ENCODE measurements around the gene EI24.

Gene EI24

DNA sequence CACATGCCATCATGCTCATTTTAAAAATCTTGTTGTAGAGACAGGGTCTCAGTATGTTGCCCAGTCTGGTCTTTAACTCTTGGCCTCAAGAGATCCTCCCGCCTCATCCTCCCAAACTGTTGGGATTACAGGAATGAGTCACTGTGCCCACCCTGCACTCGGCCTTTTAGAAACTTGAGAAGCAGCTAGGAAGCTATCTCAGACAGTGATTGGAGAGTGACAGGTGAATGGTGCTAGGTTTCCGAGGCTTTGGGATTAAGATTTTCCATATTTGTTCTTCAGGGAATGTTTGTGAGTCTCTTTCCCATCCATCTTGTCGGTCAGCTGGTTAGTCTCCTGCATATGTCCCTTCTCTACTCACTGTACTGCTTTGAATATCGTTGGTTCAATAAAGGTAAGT, 10.5 kb downstream of the EI24 start:
- DNase-seq = no peak

DNA sequence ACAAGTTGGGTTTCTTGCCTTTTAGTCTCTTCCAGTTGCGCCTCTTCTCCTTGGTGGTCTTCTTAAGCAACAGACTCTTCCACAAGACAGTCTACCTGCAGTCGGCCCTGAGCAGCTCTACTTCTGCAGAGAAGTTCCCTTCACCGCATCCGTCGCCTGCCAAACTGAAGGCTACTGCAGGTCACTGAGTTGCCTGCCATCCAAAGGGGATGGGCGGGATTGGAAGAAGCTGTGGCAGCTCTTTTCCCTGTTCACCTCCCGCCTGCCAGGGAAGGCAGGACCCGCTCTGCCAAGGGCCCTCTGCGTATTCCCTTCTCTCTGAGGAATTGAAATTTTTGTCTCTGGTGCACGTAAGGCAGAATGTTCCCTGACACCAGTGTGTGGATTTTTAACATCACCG, 14.2 kb downstream of the EI24 start:
- no peak for DNase-seq

DNA sequence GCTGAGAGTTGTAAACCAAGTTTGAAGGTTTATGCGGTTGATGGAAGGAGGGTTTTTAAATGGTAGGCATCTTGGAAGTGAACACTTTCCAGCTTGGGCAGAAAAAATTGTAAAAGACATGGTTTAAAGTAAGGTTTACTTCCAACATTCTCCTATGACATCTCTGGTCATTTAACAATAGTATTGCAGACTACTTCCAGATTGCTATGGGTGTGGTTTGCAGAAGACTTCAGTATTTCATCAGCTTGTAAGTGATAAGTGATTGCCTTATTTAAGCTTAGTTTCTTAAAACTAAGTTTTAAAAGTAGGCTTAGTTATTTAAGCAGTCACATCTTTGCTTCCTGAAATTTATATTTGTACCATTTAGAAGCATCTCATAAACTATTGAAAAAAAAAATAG, 16.2 kb downstream of the EI24 start:
- DNase-seq = no peak

DNA sequence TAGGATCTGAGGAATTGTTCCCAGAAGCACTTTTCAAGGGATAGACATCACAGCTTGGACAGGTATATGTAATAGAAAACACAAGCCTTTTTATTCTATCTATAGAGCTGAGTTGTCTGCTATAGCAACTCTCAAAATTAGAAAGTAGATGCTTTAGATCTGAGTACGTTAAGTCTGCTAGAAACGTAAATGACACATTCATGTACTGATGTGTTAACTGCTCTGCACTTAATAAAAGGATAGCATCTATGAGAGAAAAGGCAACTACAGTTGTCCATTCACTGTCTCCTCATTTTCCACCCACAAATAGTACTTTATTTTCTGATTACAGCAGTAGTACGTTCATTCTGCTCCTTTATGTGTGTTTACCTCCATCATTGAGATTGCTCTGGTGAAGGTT, 17.3 kb downstream of the EI24 start:
- no peak for DNase-seq

DNA sequence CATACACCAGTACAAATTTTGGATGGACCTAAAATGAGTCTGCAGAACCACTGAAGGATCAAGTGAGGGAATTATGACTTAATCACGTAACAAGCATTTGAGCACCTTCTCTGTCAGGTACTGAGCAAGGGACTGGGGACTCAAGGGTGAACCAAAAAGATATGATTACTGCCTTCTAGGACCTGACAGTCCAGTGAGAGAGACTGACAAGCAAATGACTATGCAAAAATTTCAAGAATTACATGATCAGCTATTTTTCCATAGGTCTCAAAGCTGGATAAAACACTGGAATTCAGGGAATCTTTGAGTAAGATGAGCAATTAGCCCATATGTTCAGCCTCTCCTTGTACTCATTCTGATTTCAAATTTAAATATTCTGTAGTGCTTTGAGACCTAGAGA, 18.2 kb downstream of the EI24 start:
- DNase-seq = no peak

DNA sequence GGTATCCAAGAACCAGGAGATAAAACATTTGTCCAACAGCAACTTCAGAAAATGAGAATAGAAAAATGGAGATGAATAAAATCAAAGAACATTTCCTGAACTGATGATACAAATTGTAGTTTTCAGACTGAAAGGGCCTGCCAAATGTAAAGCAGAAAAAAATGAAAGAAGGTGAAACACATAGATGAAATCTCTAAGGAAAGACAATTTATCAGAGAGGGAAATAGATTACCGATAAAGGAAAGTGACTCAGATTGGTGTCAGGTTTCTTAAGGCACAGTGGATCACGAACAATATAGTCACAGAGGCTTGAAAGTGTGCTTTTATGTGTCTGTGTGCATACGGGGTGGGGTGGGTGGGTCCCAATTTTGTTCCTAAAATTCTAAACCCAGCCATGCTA, 19.2 kb downstream of the EI24 start:
- DNase-seq = no peak

DNA sequence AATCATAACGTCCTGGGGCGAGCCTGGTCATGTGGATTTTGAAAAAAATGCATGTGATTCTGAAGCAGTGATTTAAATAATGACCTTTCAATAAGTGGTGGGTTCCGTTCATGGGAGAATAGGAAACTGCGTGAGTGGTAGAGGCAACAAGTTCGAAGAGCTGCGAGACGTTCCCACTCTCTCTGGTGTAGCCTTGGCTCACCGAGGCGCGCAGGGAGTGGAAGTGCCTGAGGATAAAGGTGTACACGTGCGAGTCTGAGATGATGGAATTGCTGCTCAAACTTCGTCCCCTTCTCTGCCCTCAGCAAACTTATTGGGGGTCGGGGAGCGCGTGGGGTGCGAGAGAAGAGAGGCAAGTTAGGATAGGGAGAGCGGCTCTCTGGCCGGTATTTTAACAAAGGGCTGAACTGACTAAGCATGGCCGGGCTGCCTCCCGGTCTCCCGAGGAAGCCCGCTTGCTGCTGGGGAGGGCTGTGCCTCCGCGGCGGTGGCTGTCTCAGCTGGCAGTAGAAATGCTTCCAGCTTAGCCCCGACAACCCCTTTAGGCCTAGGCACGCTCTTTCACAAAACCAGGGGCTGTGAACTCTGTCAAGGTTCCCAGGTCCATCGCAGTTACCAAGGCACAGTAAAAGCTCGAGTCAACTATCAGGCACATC, 22.5 kb downstream of the EI24 start:
- DNase-seq = peak; percentile 20

DNA sequence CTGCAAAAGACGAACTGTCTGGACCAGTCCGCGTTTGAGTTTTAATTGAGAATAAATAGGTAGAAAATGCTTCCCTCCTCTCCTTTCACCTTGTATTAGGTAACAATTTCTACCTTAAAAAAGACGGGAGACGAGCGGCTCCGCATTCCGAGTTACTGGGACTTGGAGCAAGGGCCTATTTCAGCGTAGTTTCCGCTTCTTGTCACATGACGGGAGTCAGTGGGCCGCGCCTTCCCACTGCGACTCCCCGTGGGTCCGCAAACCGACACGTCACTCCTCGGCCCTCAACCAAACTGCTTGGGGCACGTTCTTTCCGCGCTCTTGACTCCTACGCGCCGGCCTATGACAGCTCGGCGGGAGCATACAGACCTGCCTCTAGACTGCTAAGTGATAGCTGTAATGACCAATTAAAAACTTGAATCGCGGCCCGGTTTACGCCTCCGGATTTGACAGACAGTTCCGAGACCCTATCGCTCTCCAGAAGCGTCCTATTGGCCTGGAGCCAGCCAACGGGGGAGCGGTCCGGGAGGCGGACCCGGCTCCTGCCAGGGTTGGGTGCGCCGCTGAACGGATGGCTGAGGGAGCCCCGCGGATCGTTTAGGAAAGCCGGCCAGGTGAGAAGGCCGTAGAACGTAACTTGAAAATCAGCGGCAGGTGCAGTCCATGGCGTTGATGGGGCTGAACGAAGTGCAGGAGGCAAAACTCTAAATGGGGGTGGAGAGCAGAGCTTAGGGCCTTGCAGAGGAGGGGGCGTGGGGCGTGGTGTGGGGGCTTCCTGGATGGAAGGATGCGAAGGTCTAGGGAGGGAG, 23.2 kb downstream of the EI24 start, which contains the start of gene STT3A:
Gene STT3A, plus strand, starts transcription at position 548 of the 809 bp plus-strand sequence. CDS start 3,064 bp downstream, outside the sequence.
- DNase-seq = peak; percentile 98

DNA sequence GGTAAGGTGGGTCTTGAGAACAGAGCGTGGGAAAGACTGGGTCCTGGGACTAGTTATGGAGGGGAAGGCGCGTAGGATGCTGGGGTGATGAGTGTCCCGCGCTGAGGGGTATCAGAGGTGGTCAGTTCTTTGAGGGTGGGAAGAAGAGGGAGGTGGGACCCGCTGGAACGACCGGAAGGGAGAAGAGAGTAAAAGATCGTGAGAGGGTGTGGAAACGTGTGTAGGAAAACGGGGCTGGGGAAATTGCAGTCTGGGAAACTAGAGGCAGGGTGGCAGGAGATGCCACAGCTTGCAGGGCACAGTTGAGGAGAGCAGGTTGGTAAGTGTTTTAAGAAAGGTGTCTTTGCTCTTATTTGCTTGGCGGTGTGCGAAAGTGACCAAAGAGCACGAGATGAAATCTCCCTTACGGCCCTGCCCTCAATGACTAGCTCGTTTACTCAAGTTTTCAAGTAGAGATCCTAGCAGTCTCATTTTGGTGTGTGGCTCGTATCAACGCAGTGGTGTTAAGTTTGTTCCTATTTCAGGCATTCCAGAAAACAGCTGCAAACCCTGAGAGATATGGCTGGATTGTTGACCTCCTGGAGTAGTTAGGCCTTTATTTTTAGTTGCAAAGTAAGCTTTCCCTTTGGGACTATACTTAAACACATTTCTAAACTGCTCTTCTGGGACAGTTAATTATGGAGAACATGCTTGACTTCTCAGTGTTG, 24.0 kb downstream of the EI24 start:
- no peak for DNase-seq

DNA sequence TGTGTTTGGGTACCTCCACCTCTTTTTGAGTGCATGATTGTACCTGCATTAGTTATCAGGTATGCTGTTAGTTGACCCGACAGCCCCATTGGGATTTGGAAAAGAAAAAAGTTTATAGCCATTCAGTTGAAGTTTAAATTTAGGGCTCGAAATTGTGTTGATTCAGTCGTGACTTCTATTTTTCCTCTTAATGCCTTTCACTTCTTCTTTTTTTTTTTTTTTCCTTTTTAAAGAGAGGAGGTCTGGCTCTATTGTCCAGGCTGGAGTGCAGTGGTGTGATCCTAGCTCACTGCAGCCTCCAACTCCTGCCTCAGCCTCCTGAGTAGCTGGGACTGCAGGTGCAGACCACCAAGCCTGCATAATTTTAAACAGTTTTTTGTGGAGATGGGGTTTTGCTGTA, 25.7 kb downstream of the EI24 start:
- DNase-seq = no peak

DNA sequence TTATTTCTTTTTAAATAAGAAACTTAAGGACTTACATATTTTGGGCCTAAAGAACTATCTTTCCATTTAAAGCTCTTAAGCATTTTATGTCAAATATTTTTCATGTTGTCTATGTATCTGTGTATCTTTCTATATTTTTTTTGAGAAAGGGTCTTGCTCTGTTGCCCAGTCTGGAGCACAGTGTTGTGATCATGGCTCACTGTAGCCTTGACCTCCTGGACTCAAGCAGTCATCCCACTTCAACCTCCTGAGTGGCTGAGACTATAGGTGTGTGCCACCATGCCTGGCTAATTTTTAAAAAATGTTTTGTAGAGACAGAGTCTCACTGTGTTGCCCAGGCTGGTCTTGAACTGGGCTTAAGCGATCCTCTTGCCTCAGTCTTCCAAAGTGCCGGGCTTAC, 31.4 kb downstream of the EI24 start:
- no peak for DNase-seq

DNA sequence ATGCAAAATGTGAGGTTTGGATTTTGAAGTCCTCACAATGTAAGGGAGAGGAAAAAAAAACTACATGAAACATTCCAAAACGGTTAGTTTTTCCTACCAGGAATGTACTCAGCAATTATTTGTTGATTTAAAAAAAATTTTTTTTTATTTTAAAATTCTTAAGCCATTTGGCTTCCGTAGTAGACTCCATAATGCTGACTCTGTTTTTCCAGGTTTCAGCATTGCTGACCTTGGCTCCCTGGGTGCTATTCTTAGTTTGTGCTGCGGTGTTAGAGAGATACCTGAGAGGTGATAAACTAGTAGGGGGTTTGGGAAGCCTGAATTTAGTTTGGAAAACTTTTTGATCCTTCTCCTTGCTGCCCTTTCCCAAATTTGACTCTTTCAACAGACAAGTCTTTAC, 33.9 kb downstream of the EI24 start:
- DNase-seq = no peak

DNA sequence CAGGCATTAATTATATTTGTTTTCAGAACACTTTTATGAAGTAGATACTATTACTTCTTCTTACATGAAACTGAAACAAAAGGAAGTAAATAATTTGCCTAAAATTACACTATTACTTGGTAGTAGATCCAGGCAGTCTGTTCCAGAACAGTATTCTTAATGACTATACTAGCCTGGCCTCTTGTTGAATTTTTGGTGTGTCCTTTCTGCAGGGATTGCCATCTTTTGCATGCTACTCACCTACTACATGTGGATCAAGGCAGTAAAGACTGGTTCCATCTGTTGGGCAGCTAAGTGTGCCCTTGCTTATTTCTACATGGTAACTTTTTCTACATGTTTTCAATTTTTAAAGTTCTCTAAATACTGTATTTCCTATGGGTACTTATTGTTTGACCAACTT, 36.1 kb downstream of the EI24 start:
- no peak for DNase-seq

DNA sequence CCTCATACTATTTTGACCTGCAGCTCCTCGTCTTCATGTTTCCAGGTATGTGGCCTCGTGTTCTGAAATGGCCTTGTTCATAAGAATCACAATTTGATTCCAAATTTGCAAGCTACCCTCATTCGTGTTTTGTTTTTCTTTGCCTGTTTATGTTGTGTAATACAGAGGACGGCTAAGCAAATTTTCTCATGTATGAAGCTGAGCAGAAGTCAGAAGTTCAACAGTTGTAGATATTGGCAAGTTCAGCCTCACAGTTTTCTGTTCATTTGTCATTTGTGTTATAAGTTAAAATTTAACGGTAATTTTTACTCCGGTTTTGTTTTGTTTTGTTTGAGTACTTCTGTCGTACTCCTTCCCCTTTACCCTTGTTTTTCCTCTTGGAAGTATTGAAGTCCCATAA, 40.3 kb downstream of the EI24 start:
- no peak for DNase-seq

DNA sequence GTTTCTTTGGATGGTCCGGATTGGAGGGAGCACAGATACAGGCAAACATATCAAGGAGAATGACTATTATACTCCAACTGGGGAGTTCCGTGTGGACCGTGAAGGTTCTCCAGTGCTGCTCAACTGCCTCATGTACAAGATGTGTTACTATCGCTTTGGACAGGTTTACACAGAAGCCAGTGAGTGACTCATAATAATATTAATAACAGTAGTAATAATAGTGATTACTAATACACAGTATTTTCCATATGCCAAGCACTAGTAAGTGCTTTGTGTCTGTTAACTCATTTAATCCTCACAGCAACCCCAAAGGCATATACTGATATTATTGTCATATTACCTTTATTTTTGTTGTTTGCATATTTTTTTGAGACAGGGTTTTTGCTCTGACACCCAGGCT, 49.1 kb downstream of the EI24 start:
- no peak for DNase-seq

DNA sequence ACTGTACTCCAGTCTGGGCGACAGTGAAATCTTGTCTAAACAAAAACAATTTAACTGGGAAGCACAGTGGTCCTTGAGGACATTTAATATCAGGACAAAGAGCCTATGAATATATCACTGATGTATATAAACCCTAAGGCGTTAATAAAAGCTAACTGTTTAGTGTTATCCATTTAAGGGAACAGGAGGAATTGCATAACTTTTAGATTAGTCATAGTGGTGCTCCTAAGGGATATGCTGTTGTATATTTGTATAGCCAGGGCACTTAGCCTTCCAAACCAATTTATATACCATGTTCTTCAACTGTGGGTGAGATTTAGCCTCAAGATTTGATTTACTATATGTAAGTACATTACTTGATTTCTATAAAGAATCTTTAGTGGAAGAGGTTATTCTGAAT, 52.7 kb downstream of the EI24 start:
- no peak for DNase-seq

DNA sequence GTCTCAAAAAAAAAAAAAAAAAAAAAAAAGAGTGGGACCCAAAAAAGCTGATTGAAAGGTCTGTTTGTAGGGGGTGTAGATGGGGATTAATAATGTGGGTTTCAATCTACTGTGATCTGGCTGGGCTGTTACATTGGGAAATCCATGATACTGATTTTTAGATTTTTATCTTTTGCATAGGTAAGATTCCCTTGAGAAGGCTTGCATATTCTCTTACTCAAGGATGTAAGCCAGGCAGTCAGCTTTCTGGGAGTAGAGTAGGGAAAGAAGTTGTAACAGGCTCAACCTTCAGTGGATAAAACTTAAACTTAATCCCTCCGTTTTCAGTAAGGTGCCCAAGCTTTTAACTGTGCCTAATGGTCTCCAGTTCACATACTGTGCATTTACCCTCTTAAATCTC, 53.8 kb downstream of the EI24 start:
- no peak for DNase-seq

DNA sequence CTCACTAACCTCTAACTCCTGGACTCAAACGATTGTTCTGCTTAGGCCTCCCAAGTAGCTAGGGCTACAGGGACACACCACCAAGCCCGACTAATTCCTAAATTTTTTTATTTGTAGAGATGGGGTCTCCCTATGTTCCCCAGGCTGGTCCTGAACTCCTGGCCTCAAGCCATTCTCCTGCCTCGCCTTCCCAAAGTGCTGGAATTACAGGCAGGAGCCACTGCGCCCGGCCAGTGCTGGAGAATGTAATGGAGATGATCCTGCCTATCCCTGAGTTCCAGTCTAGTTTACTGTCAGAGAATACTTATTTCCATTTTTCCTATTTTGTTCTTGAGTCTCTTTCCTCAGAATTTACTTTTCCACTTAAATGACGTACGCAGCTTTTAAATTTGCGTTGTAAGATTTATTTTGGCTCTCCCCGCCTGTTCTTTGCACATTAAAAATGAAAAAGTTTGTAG, 55.5 kb downstream of the EI24 start, which contains the start of gene CHEK1:
Gene CHEK1, plus strand, starts transcription at position 408 of the 458 bp plus-strand sequence. CDS start 1,606 bp downstream, outside the sequence.
- no peak for DNase-seq

DNA sequence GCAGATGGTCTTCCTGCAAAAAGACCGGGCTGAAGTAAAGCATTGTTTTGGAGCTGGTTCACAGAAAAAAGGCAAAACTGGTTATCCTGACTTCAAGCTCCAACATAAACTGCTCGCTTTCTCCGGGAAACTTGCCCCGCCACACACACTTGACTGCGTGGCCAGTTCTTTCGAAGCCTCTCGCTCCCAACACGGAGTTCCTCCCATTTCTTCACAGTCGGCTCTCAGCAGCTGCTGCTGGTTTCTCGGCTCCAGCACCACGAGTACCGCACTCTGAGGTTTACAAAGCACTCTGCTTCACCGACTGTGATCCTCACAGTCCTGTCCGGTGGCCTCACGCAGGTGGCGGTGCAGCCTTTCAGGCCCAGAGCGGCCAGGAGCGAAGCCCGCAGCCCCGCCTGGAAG, 56.0 kb downstream of the EI24 start:
- no peak for DNase-seq

DNA sequence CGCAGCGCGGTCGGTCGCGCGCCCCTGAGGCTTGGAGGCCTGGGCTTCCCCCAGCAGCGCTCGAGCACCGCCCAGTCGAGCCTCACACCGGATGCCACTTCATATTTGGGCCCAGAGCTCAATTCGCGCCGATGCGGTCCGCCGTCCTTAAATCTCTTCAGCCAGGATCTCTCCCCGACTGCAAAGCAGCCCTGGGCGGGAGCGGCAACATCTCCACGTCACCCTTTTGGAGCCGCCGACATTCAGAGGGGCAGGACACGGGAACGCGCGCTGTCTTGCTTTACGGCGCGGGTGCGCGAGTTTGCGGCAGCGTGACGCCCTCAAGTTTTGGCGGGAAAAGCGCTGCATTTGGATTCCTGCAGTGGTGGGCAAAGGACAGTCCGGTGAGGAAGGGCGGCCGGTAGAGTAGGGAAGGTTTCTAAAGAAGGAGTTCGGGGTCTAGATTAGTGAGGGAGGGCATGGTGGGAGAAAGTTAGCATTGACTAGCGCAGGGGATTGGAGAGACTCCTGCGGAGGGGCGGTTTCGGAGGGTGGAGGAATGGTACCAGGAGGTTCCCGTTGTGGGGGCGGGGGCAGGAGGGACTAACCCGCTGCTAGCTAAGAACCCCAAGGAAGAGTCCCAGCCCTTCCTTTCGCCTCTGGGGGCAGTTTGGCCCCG, 56.5 kb downstream of the EI24 start:
- DNase-seq = peak; percentile 69

DNA sequence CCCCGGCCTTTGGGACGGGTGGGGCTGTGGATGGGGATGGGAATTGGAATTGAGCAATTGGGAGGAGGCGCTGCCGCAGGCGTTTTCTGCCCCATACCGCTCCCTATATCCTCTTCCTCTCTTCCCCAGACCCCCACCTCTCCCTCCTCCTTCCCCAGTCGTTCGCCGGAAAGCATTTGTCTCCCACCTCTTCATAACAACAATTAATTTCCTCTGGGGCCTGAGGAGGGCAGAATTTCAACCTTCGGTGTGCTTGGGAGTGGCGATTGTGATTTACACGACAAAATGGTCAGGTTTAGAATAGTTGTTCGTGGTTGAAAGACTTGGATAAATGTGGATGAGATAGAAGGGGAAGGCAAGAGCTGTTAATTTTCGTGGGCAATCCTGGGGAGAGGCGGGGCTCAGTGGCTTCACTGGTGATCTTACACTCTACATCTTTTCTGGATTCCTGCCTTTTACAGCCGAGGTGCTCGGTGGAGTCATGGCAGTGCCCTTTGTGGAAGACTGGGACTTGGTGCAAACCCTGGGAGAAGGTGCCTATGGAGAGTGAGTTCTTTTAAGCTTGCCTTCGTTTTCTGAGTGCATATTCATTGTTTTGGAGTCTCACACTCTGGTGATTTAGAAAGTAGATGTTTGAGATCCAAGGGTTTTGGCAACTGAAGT, 57.1 kb downstream of the EI24 start:
- no peak for DNase-seq

DNA sequence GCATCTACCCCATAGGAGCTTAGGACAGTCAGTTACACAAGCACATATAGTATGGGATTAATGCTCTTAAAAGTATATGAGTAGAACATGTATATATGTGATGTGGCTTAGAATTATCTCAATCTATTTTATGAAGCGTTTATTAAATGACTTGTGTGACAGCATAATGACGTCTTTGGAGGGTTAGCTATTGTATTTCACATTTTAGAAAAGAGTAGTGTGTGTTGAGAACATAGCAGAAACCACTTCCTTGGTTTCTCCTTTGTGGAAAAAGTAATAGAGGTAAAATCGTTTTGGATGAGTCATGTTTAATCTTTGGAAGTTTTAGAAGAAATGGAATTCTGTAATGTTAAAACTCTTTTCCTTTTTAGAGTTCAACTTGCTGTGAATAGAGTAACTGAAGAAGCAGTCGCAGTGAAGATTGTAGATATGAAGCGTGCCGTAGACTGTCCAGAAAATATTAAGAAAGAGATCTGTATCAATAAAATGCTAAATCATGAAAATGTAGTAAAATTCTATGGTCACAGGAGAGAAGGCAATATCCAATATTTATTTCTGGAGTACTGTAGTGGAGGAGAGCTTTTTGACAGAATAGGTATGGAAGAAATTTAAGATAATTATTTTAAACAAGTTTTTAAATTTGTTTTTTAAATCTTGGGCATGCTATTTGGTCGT, 58.1 kb downstream of the EI24 start:
- no peak for DNase-seq
